DOHH2 (cell line): ENCODE results near the gene PPL.

Source experiments
- EZH2phosphoT487 ChIP-seq: fragments of 200-600 bp; sonication (generic); IDR thresholded peaks from 2 replicates; pipeline ENCODE4 v1.6.1; 2017; ENCODE audit warnings: borderline replicate concordance, mild to moderate bottlenecking, antibody characterized with exemption, low read length, moderate library complexity, mixed read lengths
- TF ChIP-seq, protein P1 (sequence below): fragments of 200-600 bp; sonication (generic); IDR thresholded peaks from one replicate; pipeline ENCODE4 v1.5.1; 2014; ENCODE audit warnings: antibody characterized with exemption, mild to moderate bottlenecking, low read depth, low read length; ENCODE audit not compliant: poor library complexity, severe bottlenecking

DNA sequence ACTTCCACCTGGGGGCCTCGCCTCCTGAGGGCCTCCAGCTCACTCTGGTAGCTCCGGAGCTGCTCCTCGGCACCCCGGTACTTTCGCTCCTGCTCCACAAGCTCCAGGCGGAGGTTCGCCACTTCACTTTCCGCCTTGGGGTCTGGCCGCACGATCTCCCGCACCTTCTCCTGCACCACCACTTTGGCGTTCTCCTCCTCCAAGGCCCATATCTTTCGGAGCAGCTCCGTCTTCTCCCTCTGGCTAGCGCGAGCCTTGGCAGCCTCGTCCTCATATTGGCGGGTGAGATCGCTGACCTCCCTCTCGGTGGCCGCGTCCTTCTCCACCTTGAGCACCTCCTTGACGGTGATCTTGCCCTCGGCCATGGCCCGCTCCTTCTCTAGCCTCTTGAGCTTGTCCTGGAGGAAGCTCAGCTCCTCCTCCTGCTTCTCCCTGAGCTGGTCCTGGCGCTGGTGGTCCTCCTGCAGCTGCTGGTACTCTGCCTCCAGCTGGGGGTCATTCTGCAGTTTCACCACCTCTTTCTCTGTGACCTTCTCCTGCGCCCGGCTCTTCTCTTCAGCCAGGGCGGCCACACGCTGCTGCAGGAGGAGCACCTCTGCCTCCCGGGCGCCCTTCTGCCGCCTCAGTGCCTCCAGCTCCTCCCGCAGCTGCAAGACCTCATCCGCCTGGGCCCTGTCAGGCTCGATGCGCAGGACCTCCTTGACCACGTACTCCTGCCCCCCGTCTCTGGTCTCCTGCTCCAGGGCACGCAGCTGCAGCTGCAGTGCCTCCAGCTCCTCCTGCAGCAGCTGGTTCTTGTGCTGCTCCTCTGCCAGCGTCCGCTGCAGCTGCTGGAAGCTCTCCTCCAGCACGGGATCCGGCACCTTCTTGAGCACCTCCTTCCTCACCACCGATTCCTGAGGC lies 51.7 kb downstream of the PPL start:
- TF ChIP-seq, protein P1, sequence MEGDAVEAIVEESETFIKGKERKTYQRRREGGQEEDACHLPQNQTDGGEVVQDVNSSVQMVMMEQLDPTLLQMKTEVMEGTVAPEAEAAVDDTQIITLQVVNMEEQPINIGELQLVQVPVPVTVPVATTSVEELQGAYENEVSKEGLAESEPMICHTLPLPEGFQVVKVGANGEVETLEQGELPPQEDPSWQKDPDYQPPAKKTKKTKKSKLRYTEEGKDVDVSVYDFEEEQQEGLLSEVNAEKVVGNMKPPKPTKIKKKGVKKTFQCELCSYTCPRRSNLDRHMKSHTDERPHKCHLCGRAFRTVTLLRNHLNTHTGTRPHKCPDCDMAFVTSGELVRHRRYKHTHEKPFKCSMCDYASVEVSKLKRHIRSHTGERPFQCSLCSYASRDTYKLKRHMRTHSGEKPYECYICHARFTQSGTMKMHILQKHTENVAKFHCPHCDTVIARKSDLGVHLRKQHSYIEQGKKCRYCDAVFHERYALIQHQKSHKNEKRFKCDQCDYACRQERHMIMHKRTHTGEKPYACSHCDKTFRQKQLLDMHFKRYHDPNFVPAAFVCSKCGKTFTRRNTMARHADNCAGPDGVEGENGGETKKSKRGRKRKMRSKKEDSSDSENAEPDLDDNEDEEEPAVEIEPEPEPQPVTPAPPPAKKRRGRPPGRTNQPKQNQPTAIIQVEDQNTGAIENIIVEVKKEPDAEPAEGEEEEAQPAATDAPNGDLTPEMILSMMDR, result no peak
- TF ChIP-seq EZH2phosphoT487, result no peak
